CD4-positive, CD25-positive, alpha-beta regulatory T cell (primary cell): ENCODE measurements around the gene GPRC5A. TPM values are rescaled to one million over a fixed set of nuclear protein-coding genes. Genes with fewer than 3 reads are reported as not detected.

Source experiments
- ATAC-seq, 2 donors: fragments of 150-1000 bp; cut with Tn5 transposase; one replicate each; pipeline ENCODE4 v1.10.0; 2021; ENCODE audit warnings: low read depth in 2 of 2, moderate number of reproducible peaks in 2 of 2, moderate library complexity in 1 of 2
- DNase-seq, 3 donors: peaks; one replicate each; pipeline versions ENCODE4 v3.0.0 to v3.0.0-alpha.2; 2012 to 2022; ENCODE audit warnings: mixed read lengths in 1 of 3
- H3K27ac ChIP-seq: one replicate; pipeline ENCODE4 v1.7.0; 2013; ENCODE audit warnings: mild to moderate bottlenecking, low read length; ENCODE audit not compliant: insufficient read depth, poor library complexity, severe bottlenecking
- H3K27me3 ChIP-seq: one replicate; pipeline ENCODE4 v1.7.0; 2013; ENCODE audit warnings: low read length; ENCODE audit not compliant: control insufficient read depth, insufficient read depth
- H3K36me3 ChIP-seq: one replicate; pipeline ENCODE4 v1.7.0; 2013; ENCODE audit warnings: mild to moderate bottlenecking, low read length, moderate library complexity; ENCODE audit not compliant: control insufficient read depth, insufficient read depth
- H3K4me1 ChIP-seq: 2 replicates; pipeline ENCODE4 v1.7.0; 2013; ENCODE audit warnings: mild to moderate bottlenecking, low read length; ENCODE audit not compliant: insufficient read depth, control insufficient read depth, poor library complexity, severe bottlenecking
- H3K4me3 ChIP-seq: one replicate; pipeline ENCODE4 v1.7.0; 2013; ENCODE audit warnings: low read depth, mild to moderate bottlenecking, low read length, moderate library complexity
- H3K9me3 ChIP-seq, 2 experiments: 1 replicate in 1 of 2; 2 replicates in 1 of 2; pipeline ENCODE4 v1.7.0; 2013; ENCODE audit warnings: low read length in 2 of 2, mild to moderate bottlenecking in 1 of 2, moderate library complexity in 1 of 2; ENCODE audit not compliant: control insufficient read depth in 2 of 2
- H3K27ac Mint-ChIP-seq, 3 donors: one replicate each; pipeline ENCODE4 v1.8.0; 2020 to 2022; ENCODE audit warnings: mild to moderate bottlenecking in 3 of 3, mixed read lengths in 3 of 3, moderate library complexity in 2 of 3
- H3K27me3 Mint-ChIP-seq: one replicate; pipeline ENCODE4 v1.8.0; 2022; ENCODE audit warnings: mild to moderate bottlenecking, mixed read lengths
- H3K36me3 Mint-ChIP-seq: one replicate; pipeline ENCODE4 v1.8.0; 2020; ENCODE audit warnings: mixed read lengths
- H3K4me1 Mint-ChIP-seq, 4 donors: one replicate each; pipeline ENCODE4 v1.8.0; 2020 to 2022; ENCODE audit warnings: mixed read lengths in 4 of 4, mild to moderate bottlenecking in 1 of 4
- H3K4me3 Mint-ChIP-seq, 4 donors: one replicate each; pipeline ENCODE4 v1.8.0; 2020 to 2022; ENCODE audit warnings: mild to moderate bottlenecking in 4 of 4, mixed read lengths in 4 of 4, moderate library complexity in 3 of 4
- H3K9me3 Mint-ChIP-seq, 7 donors: one replicate each; pipeline ENCODE4 v1.8.0; 2020 to 2022; ENCODE audit warnings: mixed read lengths in 7 of 7, mild to moderate bottlenecking in 3 of 7, moderate library complexity in 2 of 7
- polyA plus RNA-seq, 4 donors: library from polyadenylated mRNA; unstranded; fragments of 300-500 nt; fragmentation: Illumina TruSeq; gene quantifications; one replicate each; pipeline ENCODE4 v1.2.3, GENCODE V29; 2021
- total RNA-seq: library from RNA; stranded (reverse); gene quantifications from one replicate; pipeline ENCODE4 v1.2.3, GENCODE V29; 2022

GPRC5A gene
- total and polyA plus RNA-seq, 5 donors from 2014 or later = 0.20 TPM; not detected in 4

- H3K27ac ChIP-seq = no peak overlapping the region
- H3K4me3 Mint-ChIP-seq = no peak overlapping the region
- H3K4me3 ChIP-seq = no peak overlapping the region
- H3K9me3 ChIP-seq = no peaks in the 10 kb centered on the region
- no peaks in the 10 kb centered on the region for H3K36me3 Mint-ChIP-seq
- peaks cover 5% of the 10 kb centered on the region for H3K27me3 ChIP-seq
- no peaks in the 10 kb centered on the region for H3K9me3 Mint-ChIP-seq
- ATAC-seq (no peak), DNase-seq (no peak)
- no peaks in the 10 kb centered on the region for H3K36me3 ChIP-seq
- H3K27ac Mint-ChIP-seq = no peak overlapping the region
- no peaks in the 10 kb centered on the region for H3K4me1 ChIP-seq
- peaks cover 0 to 10% (median 3%) of the 10 kb centered on the region in 4 donors for H3K4me1 Mint-ChIP-seq
- H3K27me3 Mint-ChIP-seq = peaks cover 23% of the 10 kb centered on the region
Measured at GRCh38 chr12:12898136-12898717, 6.9 kb downstream of the GPRC5A start.

- Mint-ChIP-seq H3K4me3 (no peak overlapping the region), H3K36me3 (no peaks in the 10 kb centered on the region), H3K27me3 (peaks cover 18% of the 10 kb centered on the region), H3K4me1 (peaks cover 0 to 10% (median 3%) of the 10 kb centered on the region in 4 donors), H3K9me3 (no peaks in the 10 kb centered on the region), H3K27ac (no peak overlapping the region)
- ATAC-seq = no peak
- no peaks in the 10 kb centered on the region for H3K27me3 ChIP-seq
- H3K27ac ChIP-seq = no peak overlapping the region
- no peaks in the 10 kb centered on the region for H3K9me3 ChIP-seq
- no peaks in the 10 kb centered on the region for H3K4me1 ChIP-seq
- H3K36me3 ChIP-seq = no peaks in the 10 kb centered on the region
- DNase-seq = no peak
- H3K4me3 ChIP-seq = no peak overlapping the region
Measured at GRCh38 chr12:12898911-12899511, 7.6 kb downstream of the GPRC5A start.

- H3K27ac Mint-ChIP-seq = peak overlapping the region in 2 of 3 donors; percentile 17 to 59
Measured at GRCh38 chr12:12899530-12900380, 8.4 kb downstream of the GPRC5A start.

DNA sequence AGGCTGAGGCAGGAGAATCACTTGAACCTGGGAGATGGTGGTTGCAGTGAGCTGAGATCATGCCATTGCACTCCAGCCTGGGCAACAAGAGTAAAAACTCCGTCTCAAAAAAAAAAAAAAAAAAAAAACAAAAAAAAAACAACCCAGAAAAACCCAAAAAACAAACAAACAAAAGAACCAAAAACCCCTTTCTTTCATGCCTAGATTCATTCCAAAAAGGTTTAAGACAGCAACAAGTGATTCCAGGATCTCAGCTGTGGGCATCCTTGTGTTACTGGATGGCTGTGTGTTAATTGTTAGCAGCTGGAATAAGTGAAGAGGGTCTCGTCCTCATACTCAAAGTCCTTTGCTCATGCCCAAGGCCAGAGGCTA, 9.4 kb downstream of the GPRC5A start:
- Histone ChIP-seq H3K36me3 (no peaks in the 10 kb centered on the region), H3K4me3 (no peak overlapping the region), H3K27ac (no peak overlapping the region), H3K4me1 (no peaks in the 10 kb centered on the region), H3K9me3 (no peaks in the 10 kb centered on the region), H3K27me3 (no peaks in the 10 kb centered on the region)
- Mint-ChIP-seq H3K4me1 (peaks cover 0 to 10% (median 3%) of the 10 kb centered on the region in 4 donors), H3K9me3 (no peaks in the 10 kb centered on the region), H3K27me3 (peaks cover 6% of the 10 kb centered on the region), H3K27ac (no peak overlapping the region), H3K36me3 (no peaks in the 10 kb centered on the region), H3K4me3 (no peak overlapping the region)
- DNase-seq (no peak), ATAC-seq (no peak)

More at GRCh38 chr12:12899530-12900380, 8.4 kb downstream of the GPRC5A start:
- Histone ChIP-seq H3K27me3 (no peaks in the 10 kb centered on the region), H3K36me3 (no peaks in the 10 kb centered on the region), H3K4me3 (no peak overlapping the region), H3K4me1 (no peaks in the 10 kb centered on the region), H3K9me3 (no peaks in the 10 kb centered on the region), H3K27ac (no peak overlapping the region)
- H3K36me3 Mint-ChIP-seq = no peaks in the 10 kb centered on the region
- ATAC-seq (peak in 1 of 2 donors; percentile 43), DNase-seq (peak in 1 of 3 donors; percentile 42)
- H3K4me1 Mint-ChIP-seq = peaks cover 0 to 10% (median 3%) of the 10 kb centered on the region in 4 donors
- H3K27me3 Mint-ChIP-seq = peaks cover 12% of the 10 kb centered on the region
- no peaks in the 10 kb centered on the region for H3K9me3 Mint-ChIP-seq
- H3K4me3 Mint-ChIP-seq = no peak overlapping the region

DNA sequence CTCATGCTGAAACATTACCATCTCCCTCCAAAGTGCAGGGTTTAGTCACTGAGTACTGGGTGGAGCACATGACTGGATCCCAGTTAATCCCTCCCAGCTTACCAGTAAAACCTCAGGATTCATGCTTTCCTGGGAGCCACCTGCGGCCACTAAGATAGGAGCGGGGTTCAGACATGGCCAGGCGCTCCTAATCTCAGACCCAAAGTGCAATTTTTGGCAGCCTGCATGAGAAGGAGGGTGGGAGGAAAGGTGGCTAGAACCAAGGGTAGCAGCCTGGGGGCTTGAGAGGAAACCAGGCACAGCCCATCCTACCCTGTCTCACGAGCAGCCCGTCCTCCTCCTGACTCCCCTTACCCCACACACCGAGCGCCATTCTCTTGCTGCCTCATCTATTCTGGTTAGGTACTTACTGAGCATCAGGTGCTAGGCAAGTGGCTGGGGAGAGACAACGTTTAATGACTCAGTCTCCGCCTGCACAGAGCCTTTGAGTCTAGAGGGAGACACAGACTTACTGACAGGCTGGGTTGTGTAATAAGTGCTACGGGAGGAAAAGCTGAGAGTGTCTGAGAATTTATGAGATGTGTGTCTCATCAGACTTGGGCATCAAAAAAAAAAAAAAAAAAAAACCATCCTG, 9.9 kb downstream of the GPRC5A start:
- Histone ChIP-seq H3K4me3 (no peak overlapping the region), H3K27ac (no peak overlapping the region), H3K36me3 (no peaks in the 10 kb centered on the region), H3K27me3 (no peaks in the 10 kb centered on the region), H3K4me1 (no peaks in the 10 kb centered on the region), H3K9me3 (no peaks in the 10 kb centered on the region)
- Mint-ChIP-seq H3K4me3 (no peak overlapping the region), H3K27me3 (peaks cover 9% of the 10 kb centered on the region), H3K9me3 (peaks cover 0 to under 1% (median 0%) of the 10 kb centered on the region in 7 donors), H3K4me1 (peaks cover 0 to 10% (median 3%) of the 10 kb centered on the region in 4 donors), H3K27ac (no peak overlapping the region), H3K36me3 (no peaks in the 10 kb centered on the region)
- ATAC-seq (no peak), DNase-seq (no peak)

- DNase-seq (no peak), ATAC-seq (no peak)
- Mint-ChIP-seq H3K4me3 (no peak overlapping the region), H3K36me3 (no peaks in the 10 kb centered on the region), H3K9me3 (peaks cover 0 to 2% (median 0%) of the 10 kb centered on the region in 7 donors), H3K27me3 (peaks cover 6% of the 10 kb centered on the region), H3K4me1 (peaks cover 0 to 10% (median 3%) of the 10 kb centered on the region in 4 donors), H3K27ac (no peak overlapping the region)
- no peaks in the 10 kb centered on the region for H3K36me3 ChIP-seq
- H3K27ac ChIP-seq = no peak overlapping the region
- no peaks in the 10 kb centered on the region for H3K27me3 ChIP-seq
- H3K4me3 ChIP-seq = no peak overlapping the region
- H3K4me1 ChIP-seq = no peaks in the 10 kb centered on the region
- no peaks in the 10 kb centered on the region for H3K9me3 ChIP-seq
Measured at GRCh38 chr12:12902036-12902435, 10.7 kb downstream of the GPRC5A start.

- H3K36me3 ChIP-seq = no peaks in the 10 kb centered on the region
- no peaks in the 10 kb centered on the region for H3K4me1 ChIP-seq
- no peak overlapping the region for H3K27ac ChIP-seq
- Mint-ChIP-seq H3K4me3 (no peak overlapping the region), H3K4me1 (peaks cover 0 to 11% (median 4%) of the 10 kb centered on the region in 4 donors), H3K9me3 (peaks cover 0 to 2% (median 0%) of the 10 kb centered on the region in 7 donors), H3K27me3 (peaks cover 6% of the 10 kb centered on the region), H3K27ac (no peak overlapping the region), H3K36me3 (no peaks in the 10 kb centered on the region)
- no peak for DNase-seq
- H3K27me3 ChIP-seq = no peaks in the 10 kb centered on the region
- ATAC-seq = no peak
- H3K9me3 ChIP-seq = no peaks in the 10 kb centered on the region
- H3K4me3 ChIP-seq = no peak overlapping the region
Measured at GRCh38 chr12:12903642-12904609, 12.6 kb downstream of the GPRC5A start.
